NCI-H69 (cell line): ENCODE results near the gene PHF12.
"Not testable (repeated sequence)": the region's sequence is repeated elsewhere in the genome, so short reads cannot be mapped to it uniquely, and the experiment has no call there.

Experiments
- DNase-seq: peaks from one replicate; lab custom pipeline; 2025; lab: John Stamatoyannopoulos, UW

PHF12 gene

GRCh38 chr17:28883967-28884702 lies 67.2 kb downstream of the PHF12 start:
- DNase-seq: no peak

- no peak for DNase-seq
These were observed 69.0 kb downstream of the PHF12 start for GRCh38 chr17:28882154-28882895.

DNA sequence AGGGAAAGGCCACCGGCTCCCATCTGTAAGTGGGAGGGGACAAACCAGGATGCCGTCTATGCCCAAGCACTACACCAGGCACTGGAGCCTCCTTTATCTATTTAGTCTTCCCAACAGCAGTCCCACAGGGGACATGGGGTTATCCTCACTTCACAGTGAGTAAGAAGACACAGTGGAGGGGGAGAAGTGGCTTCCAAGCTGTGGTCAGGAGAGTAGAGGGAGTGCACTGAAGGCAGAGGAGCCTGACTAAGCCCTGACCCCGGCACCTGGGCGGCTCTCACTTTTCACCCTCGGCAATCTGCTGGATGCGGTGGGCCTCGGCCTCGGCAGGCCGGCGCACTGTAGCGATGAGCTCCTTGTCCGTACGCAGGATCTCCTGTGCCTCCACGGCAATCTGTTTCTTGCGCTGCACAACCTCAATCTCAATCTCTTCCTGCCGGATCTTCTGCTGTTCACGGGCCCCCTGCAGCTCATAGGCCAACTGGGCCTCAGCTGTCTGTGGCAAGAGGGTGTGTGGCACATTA lies 69.7 kb downstream of the PHF12 start:
- no peak for DNase-seq

GRCh38 chr17:28880572-28880945 lies 70.8 kb downstream of the PHF12 start:
- no peak for DNase-seq

GRCh38 chr17:28879886-28880571 lies 71.3 kb downstream of the PHF12 start:
- no peak for DNase-seq

DNA sequence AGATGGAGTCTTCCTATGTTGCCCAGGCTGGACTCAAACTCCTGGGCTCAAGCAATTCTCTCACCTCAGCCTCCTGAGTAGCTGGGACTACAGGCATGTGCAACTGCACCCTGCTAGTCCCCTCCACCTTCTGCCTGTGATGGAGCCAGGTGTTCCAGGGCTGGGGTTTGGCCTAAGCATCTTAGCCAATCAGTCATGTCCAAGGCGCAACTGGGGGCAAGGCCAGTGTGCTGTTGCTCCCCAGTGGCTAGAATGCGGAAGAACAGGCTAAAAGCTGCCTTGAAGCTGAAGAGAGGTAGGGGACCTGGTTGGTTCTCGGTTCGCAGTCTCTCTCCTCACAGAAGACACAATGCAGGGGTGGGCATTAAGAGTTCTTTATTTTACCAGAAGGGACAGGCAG lies 72.3 kb downstream of the PHF12 start:
- peak; percentile 82 for DNase-seq

- no peak for DNase-seq
These were observed 73.0 kb downstream of the PHF12 start for GRCh38 chr17:28878158-28878910.

DNA sequence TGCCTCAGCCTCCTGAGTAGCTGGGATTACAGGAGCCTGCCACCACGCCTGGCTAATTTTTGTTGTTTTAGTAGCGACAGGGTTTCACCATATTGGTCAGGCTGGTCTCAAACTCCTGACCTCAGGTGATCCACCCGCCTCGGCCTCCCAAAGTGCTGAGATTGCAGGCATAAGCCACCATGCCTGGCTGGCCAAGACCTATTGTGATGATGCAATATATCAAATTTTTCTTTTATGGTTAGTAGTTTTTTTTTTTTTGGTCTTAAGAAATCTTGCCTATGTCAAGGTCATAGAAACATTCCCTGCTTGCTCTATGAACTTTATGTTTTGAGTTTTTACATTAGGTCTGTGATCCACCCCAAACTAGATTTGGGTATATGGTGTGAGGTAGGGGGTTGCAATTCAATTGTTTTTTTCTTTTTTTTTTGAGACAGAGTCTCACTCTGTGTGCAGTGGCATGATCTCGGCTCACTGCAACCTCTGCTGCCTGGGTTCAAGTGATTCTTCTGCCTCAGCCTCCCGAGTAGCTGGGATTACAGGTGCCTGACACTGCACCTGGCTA lies 74.1 kb downstream of the PHF12 start:
- not testable (repeated sequence) for DNase-seq

- DNase-seq: no peak
These were observed 75.3 kb downstream of the PHF12 start for GRCh38 chr17:28875848-28876550.

DNA sequence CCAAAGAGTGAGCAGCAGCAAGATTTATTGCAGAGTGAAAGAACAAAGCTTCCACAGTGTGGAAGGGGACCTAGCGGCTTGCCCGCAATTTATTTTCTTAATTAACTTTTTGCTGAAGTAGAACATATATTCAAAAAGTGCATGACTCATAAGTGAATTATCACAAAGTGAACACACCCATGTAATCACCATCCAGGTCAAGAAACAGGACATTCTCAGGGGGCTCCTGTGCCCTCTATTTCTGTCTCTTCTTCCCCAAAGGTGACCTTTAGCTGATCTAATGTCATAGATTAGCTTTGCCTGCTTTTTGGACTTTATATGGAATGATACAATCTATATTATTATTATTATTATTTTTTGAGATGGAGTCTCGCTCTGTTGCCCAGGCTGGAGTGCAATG lies 76.6 kb downstream of the PHF12 start:
- DNase-seq: no peak

DNA sequence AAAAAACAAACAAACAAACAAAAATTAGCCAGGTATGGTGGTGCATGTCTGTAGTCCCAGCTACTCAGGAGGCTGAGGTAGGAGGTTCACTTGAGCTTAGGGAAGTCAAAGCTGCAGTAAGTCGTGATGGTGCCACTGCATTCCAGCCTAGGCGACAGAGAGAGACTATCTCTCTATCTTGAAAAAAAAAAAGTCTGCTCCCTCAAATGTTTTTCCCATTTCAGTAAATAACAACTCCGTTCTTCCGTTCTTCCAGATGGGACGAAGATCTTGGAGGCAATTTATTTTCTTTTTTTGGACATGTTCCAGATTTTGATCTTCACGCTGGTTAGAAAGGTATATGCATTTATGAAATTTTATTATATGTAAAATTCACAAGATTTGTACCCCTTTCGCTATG lies 77.5 kb downstream of the PHF12 start:
- DNase-seq: no peak

DNA sequence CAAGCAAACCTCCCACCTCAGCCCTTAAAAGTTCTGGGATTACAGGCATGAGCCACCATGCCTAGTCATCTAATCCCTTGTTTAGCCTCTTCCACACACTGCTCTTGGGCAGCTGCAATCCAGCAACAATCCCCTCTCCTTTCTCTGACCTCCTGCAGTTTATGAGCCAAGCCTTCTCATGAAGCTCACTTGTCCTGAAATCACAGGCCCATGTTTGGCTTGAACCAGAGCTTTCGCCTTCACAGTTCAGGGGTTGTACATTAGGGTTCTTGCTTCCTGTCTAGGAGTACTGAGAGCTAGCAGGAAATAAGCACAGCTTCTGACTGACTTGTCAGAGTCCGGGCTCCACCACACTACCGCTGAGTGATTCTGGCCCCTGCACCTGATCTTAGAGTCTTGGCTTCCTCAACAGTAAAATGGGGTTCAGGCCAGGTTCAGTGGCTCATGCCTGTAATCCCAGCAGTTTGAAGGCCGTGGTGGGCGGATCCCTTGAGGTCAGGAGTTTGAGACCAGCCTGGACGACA lies 80.2 kb downstream of the PHF12 start:
- DNase-seq: no peak

DNA sequence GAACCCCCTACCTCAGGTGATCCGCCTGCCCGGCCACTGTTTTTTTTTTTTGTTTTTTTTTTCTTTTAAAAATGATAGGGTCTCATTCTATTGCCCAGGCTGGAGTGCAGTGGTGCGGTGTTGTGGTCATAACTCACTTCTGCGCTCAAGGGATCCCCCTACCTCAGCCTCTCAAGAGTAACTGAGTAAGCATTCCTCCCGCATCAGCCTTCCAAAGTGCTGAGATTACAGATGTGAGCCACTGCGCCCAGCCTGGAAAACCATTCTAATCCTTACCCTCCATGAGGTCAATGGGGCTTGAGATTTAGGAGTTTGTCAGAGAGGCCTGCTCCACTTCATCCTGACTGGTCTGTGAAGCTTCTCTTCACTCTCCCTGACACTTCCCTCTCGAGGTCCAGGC lies 84.0 kb downstream of the PHF12 start:
- DNase-seq: no peak

DNA sequence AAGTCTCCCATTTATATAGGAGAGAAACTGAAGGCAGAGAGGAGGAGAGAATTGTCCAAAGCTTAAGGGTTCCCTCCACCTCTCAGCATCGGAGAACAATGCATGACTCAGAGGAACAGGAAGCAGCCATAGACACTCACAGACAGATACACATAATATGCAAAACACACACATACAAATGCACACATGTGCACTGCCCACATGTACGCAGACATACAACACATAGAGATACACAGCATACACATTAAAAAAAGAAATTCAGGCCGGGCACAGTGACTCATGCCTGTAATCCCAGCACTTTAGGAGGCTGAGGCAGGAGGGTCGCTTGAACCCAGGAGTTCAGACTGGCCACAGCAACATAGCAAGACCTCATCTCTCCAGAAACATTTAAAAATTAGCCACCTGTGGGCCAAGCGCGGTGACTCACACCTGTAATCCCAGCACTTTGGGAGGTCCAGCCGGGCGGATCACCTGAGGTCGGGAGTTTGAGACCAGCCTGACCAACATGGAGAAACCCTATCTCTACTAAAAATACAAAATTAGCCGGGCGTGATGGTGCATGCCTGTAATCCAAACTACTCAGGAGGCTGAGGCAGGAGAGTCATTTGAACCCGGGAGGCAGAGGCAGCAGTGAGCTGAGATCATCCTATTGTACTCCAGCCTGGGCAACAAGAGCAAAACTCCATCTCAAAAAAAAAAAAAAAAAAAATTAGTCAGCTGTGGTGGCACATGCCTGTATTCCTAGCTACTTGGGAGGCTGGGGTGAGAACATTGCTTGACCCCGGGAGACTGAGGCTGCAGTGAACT lies 85.2 kb downstream of the PHF12 start:
- DNase-seq: no peak

DNA sequence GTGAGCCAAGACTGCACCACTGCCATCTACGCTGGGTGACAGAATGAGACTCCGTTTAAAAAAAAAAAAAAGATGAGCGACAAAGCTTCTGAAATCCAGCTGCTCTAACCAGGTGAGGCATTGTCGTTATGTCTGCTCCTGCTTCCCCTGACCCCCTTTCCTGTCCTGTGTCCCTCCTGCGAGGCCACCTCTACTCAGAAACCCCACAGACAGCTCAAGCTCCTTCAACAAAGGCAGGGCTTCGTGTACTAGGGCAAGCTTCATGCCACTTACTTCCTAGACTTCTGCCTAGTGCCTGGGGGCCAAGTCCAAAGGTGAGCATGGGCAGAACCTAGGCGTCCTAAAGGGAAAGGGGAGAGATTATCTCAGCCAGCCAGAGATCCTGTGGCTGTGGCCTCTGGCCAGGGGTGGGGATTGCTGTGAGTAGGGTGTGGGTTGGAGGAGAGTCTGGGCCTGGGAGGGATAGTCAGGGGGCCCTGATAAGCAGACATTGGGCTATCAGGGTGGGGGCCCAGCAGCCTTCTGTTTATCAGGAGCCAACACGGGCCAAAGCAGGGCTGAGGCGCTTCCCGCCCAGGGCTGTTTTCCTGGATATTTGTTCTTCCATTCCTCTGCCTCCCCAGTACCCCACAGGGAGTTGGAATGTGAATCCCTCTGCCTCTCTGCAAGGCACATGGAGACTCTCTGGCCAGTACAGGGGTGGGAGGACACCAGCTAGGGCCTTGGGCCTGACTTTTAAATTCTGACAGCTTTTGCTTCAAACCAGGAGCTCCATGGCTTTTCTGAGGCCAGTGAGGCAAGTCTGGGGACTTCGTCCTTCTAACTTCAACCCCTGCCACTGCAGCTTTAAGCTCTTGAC lies 86.1 kb downstream of the PHF12 start:
- DNase-seq: no peak

GRCh38 chr17:28863953-28864352 lies 87.4 kb downstream of the PHF12 start:
- DNase-seq: no peak

DNA sequence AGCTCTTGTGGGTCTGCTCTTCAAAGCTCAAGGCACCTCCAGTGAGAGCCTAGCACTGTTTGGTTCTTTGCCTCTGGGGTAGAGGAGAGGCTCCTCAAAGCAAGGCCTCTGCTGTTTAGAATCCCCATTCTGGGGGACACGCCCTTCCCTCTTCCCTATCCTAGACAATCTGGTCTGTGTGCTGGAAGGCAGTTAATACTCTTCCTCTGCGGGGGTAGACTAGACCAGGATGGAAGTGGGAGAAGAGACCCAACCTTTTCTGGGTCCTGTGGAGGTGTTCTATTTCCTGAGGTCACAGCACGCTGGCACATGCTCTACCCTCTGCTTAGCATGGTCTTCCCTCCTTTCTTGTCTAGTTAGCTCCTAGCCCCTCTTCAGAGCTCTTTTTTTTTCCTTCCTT lies 88.8 kb downstream of the PHF12 start:
- no peak for DNase-seq

GRCh38 chr17:28861393-28862203 lies 89.7 kb downstream of the PHF12 start:
- DNase-seq: no peak
